Embryonic facial prominence (tissue), 1 donor: ENCODE measurements around the gene SYT6.

Source experiments
- DNase-seq: peaks from one replicate; pipeline ENCODE4 v3.0.0-alpha.2; 2016; ENCODE audit errors: extremely low spot score

Gene SYT6

GRCh38 chr1:114154963-114155322, 1.3 kb upstream of the SYT6 start:
- no peak for DNase-seq

- no peak for DNase-seq
Observed at GRCh38 chr1:114154146-114154962, 685 bp upstream of the SYT6 start.

GRCh38 chr1:114152508-114153260, 985 bp downstream of the SYT6 start:
- DNase-seq: peak; percentile 7

GRCh38 chr1:114152089-114152507, 1.6 kb downstream of the SYT6 start:
- no peak for DNase-seq

- DNase-seq: no peak
Observed at GRCh38 chr1:114150016-114150415, 3.7 kb downstream of the SYT6 start.

GRCh38 chr1:114149211-114149610, 4.5 kb downstream of the SYT6 start:
- no peak for DNase-seq

- DNase-seq: no peak
Observed at GRCh38 chr1:114145504-114146151, 8.0 kb downstream of the SYT6 start.

- DNase-seq: no peak
Observed at GRCh38 chr1:114144016-114144415, 9.7 kb downstream of the SYT6 start.

- no peak for DNase-seq
Observed at GRCh38 chr1:114139540-114139939, 14.1 kb downstream of the SYT6 start.

- DNase-seq: no peak
Observed at GRCh38 chr1:114137497-114137896, 16.2 kb downstream of the SYT6 start.

GRCh38 chr1:114135786-114136185, 17.9 kb downstream of the SYT6 start:
- no peak for DNase-seq

GRCh38 chr1:114134518-114134917, 19.2 kb downstream of the SYT6 start:
- no peak for DNase-seq

- no peak for DNase-seq
Observed at GRCh38 chr1:114133129-114133528, 20.5 kb downstream of the SYT6 start.

GRCh38 chr1:114131526-114132220, 22.0 kb downstream of the SYT6 start:
- no peak for DNase-seq

GRCh38 chr1:114130846-114131525, 22.7 kb downstream of the SYT6 start:
- no peak for DNase-seq

GRCh38 chr1:114130213-114130612, 23.5 kb downstream of the SYT6 start:
- no peak for DNase-seq

- no peak for DNase-seq
Observed at GRCh38 chr1:114128293-114128692, 25.4 kb downstream of the SYT6 start.

- no peak for DNase-seq
Observed at GRCh38 chr1:114126261-114127095, 27.2 kb downstream of the SYT6 start.

GRCh38 chr1:114124644-114125043, 29.0 kb downstream of the SYT6 start:
- DNase-seq: no peak

GRCh38 chr1:114122941-114123618, 30.6 kb downstream of the SYT6 start:
- DNase-seq: no peak
